Measurements from ENCODE around the gene HCFC2.

- TF ChIP-seq CTCF (IDR thresholded peaks at IDR 0.05; ENCODE audit: insufficient read depth, low read length) (no peak), POLR2AphosphoS5 (IDR thresholded peaks at IDR 0.05; ENCODE audit: low read depth) (no peak), REST (IDR thresholded peaks at IDR 0.05; ENCODE audit: insufficient replicate concordance, low read depth) (no peak)
Measured at GRCh38 chr12:104131609-104132008, 67.3 kb downstream of the HCFC2 start.

Data from HL-60 (cell line).